Effector CD8-positive, alpha-beta T cell (primary cell): ENCODE results near the gene MAOB.

ENCODE experiments used
- DNase-seq: peaks from one replicate; lab custom pipeline; 2025; lab: John Stamatoyannopoulos, UW

The MAOB gene

GRCh38 chrX:43860646-43861370, 21.4 kb downstream of the MAOB start:
- DNase-seq, result no peak

GRCh38 chrX:43853225-43853828, 28.9 kb downstream of the MAOB start:
- no peak for DNase-seq

- no peak for DNase-seq
Observed at GRCh38 chrX:43850629-43851028, 31.6 kb downstream of the MAOB start.

- no peak for DNase-seq
Observed at GRCh38 chrX:43849173-43849572, 33.1 kb downstream of the MAOB start.

GRCh38 chrX:43847352-43847751, 34.9 kb downstream of the MAOB start:
- no peak for DNase-seq

GRCh38 chrX:43846558-43846957, 35.7 kb downstream of the MAOB start:
- no peak for DNase-seq

- no peak for DNase-seq
Observed at GRCh38 chrX:43845776-43846175, 36.5 kb downstream of the MAOB start.

- DNase-seq, result no peak
Observed at GRCh38 chrX:43840265-43840664, 42.0 kb downstream of the MAOB start.

GRCh38 chrX:43836435-43837184, 45.6 kb downstream of the MAOB start:
- no peak for DNase-seq

- DNase-seq, result no peak
Observed at GRCh38 chrX:43835559-43835958, 46.7 kb downstream of the MAOB start.

GRCh38 chrX:43827791-43828190, 54.5 kb downstream of the MAOB start:
- no peak for DNase-seq

- DNase-seq, result no peak
Observed at GRCh38 chrX:43822014-43822413, 60.2 kb downstream of the MAOB start.

GRCh38 chrX:43817444-43817843, 64.8 kb downstream of the MAOB start:
- no peak for DNase-seq

- DNase-seq, result no peak
Observed at GRCh38 chrX:43815209-43815608, 67.0 kb downstream of the MAOB start.

- DNase-seq, result no peak
Observed at GRCh38 chrX:43813898-43814297, 68.4 kb downstream of the MAOB start.

GRCh38 chrX:43813319-43813718, 68.9 kb downstream of the MAOB start:
- DNase-seq, result no peak

GRCh38 chrX:43809463-43809862, 72.8 kb downstream of the MAOB start:
- no peak for DNase-seq

GRCh38 chrX:43808231-43808630, 74.0 kb downstream of the MAOB start:
- DNase-seq, result no peak

- DNase-seq, result no peak
Observed at GRCh38 chrX:43805579-43805978, 76.7 kb downstream of the MAOB start.

GRCh38 chrX:43804021-43804420, 78.2 kb downstream of the MAOB start:
- no peak for DNase-seq

- DNase-seq, result no peak
Observed at GRCh38 chrX:43785930-43786591, 96.2 kb downstream of the MAOB start.

- DNase-seq, result no peak
Observed at GRCh38 chrX:43758044-43758443, 124.2 kb downstream of the MAOB start.

GRCh38 chrX:43756076-43756475, 126.2 kb downstream of the MAOB start:
- DNase-seq, result no peak
